Thyroid gland (tissue), 4 donors: ENCODE results near the gene TRPM2. TPM values are rescaled to one million over a fixed set of nuclear protein-coding genes. Genes with fewer than 3 reads are reported as not detected.
"Not testable (repeated sequence)": the region's sequence is repeated elsewhere in the genome, so short reads cannot be mapped to it uniquely, and the experiment has no call there.

Experiments used
- DNase-seq, 2 donors: peaks; one replicate each; pipeline ENCODE4 v3.0.0-alpha.2; 2019
- H3K27ac ChIP-seq, 3 donors: fragments of 200-600 bp; sonication (generic); 1 replicate in 2 of 3; 2 replicates in 1 of 3; pipeline ENCODE4 v1.5.1; 2016 to 2019; ENCODE audit warnings: mild to moderate bottlenecking in 1 of 3, moderate library complexity in 1 of 3
- H3K27me3 ChIP-seq: fragments of 200-600 bp; sonication (generic); one replicate; pipeline ENCODE4 v1.5.1; 2019
- H3K36me3 ChIP-seq, 2 donors: fragments of 200-600 bp; sonication (generic); one replicate each; pipeline ENCODE4 v1.5.1; 2016 to 2019
- H3K4me1 ChIP-seq, 2 donors: fragments of 200-600 bp; sonication (generic); one replicate each; pipeline ENCODE4 v1.5.1; 2017 to 2019
- H3K4me3 ChIP-seq, 3 donors: fragments of 200-600 bp; sonication (generic); replicated peaks in 1 of 3; 1 replicate in 2 of 3; 2 replicates in 1 of 3; pipeline ENCODE4 v1.5.1; 2016; ENCODE audit warnings: mild to moderate bottlenecking in 1 of 3
- H3K9me3 ChIP-seq: fragments of 200-600 bp; sonication (generic); one replicate; pipeline ENCODE4 v1.5.1; 2017
- CTCF ChIP-seq, 6 experiments: fragments of 200-600 bp in 3 of 6; fragments of 450-650 bp in 3 of 6; sonication (generic) in 3 of 6; IDR thresholded peaks; one replicate each; pipeline ENCODE4 v1.5.1; 2016 to 2019; ENCODE audit warnings: antibody characterized with exemption in 6 of 6, mild to moderate bottlenecking in 2 of 6, inconsistent platforms in 1 of 6, moderate library complexity in 1 of 6
- POLR2A ChIP-seq, 2 donors: fragments of 450-650 bp; IDR thresholded peaks; one replicate each; pipeline ENCODE4 v1.6.1; 2017; ENCODE audit warnings: antibody characterized with exemption in 2 of 2, mild to moderate bottlenecking in 2 of 2, moderate library complexity in 1 of 2
- WGBS, 2 donors: methylation state at CpG; one replicate each; pipeline ENCODE4 v1.1.5; 2017; 5-methylcytosine and 5-hydroxymethylcytosine counted together
- intact Hi-C: fragments of 100-400 bp; cut with DNase I; formaldehyde crosslinking; loops from one replicate; pipeline ENCODE4 v1.15.1; 2023
- total RNA-seq, 4 donors: library from RNA; depleted of rRNA; stranded (reverse); fragments of >200 nt; gene quantifications; one replicate each; pipeline ENCODE4 v1.2.3, GENCODE V29; 2016

Gene TRPM2
- total RNA-seq, 4 donors from 2014 or later: 0.67 to 2.6 (median 0.88) TPM

- TF ChIP-seq POLR2A (IDR thresholded peaks at IDR 0.05) (peak; percentile 81 to 92), CTCF (IDR thresholded peaks at IDR 0.05) (peak in 1 of 6 experiments; percentile 23)
- intact Hi-C loops: no loop called here
- Histone ChIP-seq H3K9me3 (no peaks in the 10 kb centered on the region), H3K27me3 (no peaks in the 10 kb centered on the region), H3K4me3 (peak within 1 kb of the TSS; percentile 62 to 78 (median 76)), H3K4me1 (peaks cover 11 to 14% of the 10 kb centered on the region in 2 donors), H3K27ac (peak within 1 kb of the TSS; percentile 96 to 100 (median 97)), H3K36me3 (peaks cover 0 to 11% of the 10 kb centered on the region in 2 donors)
- WGBS, 2 donors: 2% methylated on average over 10 to 37 of the region's 90 CpGs
- peak; percentile 92 to 93 for DNase-seq
These were observed 14.2 kb upstream of the TRPM2 start, which contains the start of gene CFAP410 for GRCh38 chr21:44338971-44339910. Gene CFAP410 (minus strand): TSS chr21:44339390. CDS start chr21:44339194, 196 bp downstream.

GRCh38 chr21:44341726-44342458, 11.5 kb upstream of the TRPM2 start:
- DNase-seq, H3K9me3 ChIP-seq, intact Hi-C loops, H3K27me3 ChIP-seq, H3K36me3 ChIP-seq, H3K4me3 ChIP-seq, H3K27ac ChIP-seq: not testable (repeated sequence)
- peaks cover 11 to 14% of the 10 kb centered on the region in 2 donors for H3K4me1 ChIP-seq
- 63 to 68% methylated on average over 12 of the region's 12 CpGs for WGBS, 2 donors

- H3K27ac ChIP-seq, H3K9me3 ChIP-seq, H3K36me3 ChIP-seq, H3K27me3 ChIP-seq, intact Hi-C loops, H3K4me3 ChIP-seq, DNase-seq: not testable (repeated sequence)
- WGBS, 2 donors: 81 to 82% methylated on average over 8 of the region's 8 CpGs
- H3K4me1 ChIP-seq: peaks cover 10 to 15% of the 10 kb centered on the region in 2 donors
These were observed 10.4 kb upstream of the TRPM2 start for GRCh38 chr21:44342981-44343380.

GRCh38 chr21:44344541-44345183, 8.8 kb upstream of the TRPM2 start:
- intact Hi-C loops: no loop called here

GRCh38 chr21:44345495-44345894, 7.9 kb upstream of the TRPM2 start:
- TF ChIP-seq POLR2A (IDR thresholded peaks at IDR 0.05) (no peak), CTCF (IDR thresholded peaks at IDR 0.05) (no peak)
- H3K36me3 ChIP-seq: no peaks in the 10 kb centered on the region
- intact Hi-C loops: no loop called here

More at GRCh38 chr21:44344541-44345183, 8.8 kb upstream of the TRPM2 start:
- H3K4me1 ChIP-seq: peaks cover 5 to 16% of the 10 kb centered on the region in 2 donors
- H3K27me3 ChIP-seq: no peaks in the 10 kb centered on the region
- no peak overlapping the region for H3K4me3 ChIP-seq
- no peak for DNase-seq
- no peaks in the 10 kb centered on the region for H3K9me3 ChIP-seq
- WGBS, 2 donors: 75 to 84% methylated on average over 6 to 10 of the region's 17 CpGs
- H3K27ac ChIP-seq: no peak overlapping the region
- H3K36me3 ChIP-seq: no peaks in the 10 kb centered on the region
- TF ChIP-seq POLR2A (IDR thresholded peaks at IDR 0.05): no peak
- no peak for TF ChIP-seq CTCF (IDR thresholded peaks at IDR 0.05)

More at GRCh38 chr21:44345495-44345894, 7.9 kb upstream of the TRPM2 start:
- Histone ChIP-seq H3K9me3 (no peaks in the 10 kb centered on the region), H3K27me3 (no peaks in the 10 kb centered on the region), H3K4me3 (no peak overlapping the region), H3K4me1 (peaks cover 0 to 9% of the 10 kb centered on the region in 2 donors), H3K27ac (no peak overlapping the region)
- DNase-seq: no peak
- WGBS, 2 donors: 60 to 72% methylated on average over 9 to 10 of the region's 11 CpGs
